Loucy (cell line): ENCODE measurements around the gene SOCS7.

ENCODE experiments used
- CTCF ChIP-seq: fragments of 200-600 bp; sonication (generic); conservative IDR thresholded peaks from 2 replicates; pipeline ENCODE4 v1.5.1; 2014; ENCODE audit warnings: mild to moderate bottlenecking, antibody characterized with exemption, low read length
- EZH2phosphoT487 ChIP-seq: fragments of 200-600 bp; IDR thresholded peaks from 2 replicates; pipeline ENCODE4 v1.6.1; 2018; ENCODE audit warnings: antibody characterized with exemption, mild to moderate bottlenecking, moderate library complexity, borderline replicate concordance

GRCh38 chr17:38400286-38400685 is 48.6 kb downstream of the SOCS7 start:
- TF ChIP-seq EZH2phosphoT487 (no peak), CTCF (no peak)
